ENCODE results near the gene BICRA. TPM values are rescaled to one million over a fixed set of nuclear protein-coding genes. Genes with fewer than 3 reads are reported as not detected.

The BICRA gene
- total and polyA plus RNA-seq, 7 donors = 3.1 to 22.4 (median 9.9) TPM

- no peaks in the 10 kb centered on the region for H3K9me3 ChIP-seq
- TF ChIP-seq CTCF (IDR thresholded peaks at IDR 0.05) = no peak
- peak; percentile 74 to 86 for DNase-seq
- peaks cover 0 to 11% (median 0%) of the 10 kb centered on the region in 3 donors for H3K27me3 ChIP-seq (ENCODE audit: insufficient read depth in 3 of 3, low read length in 2 of 3)
- peak overlapping the region; percentile 21 for H3K4me3 ChIP-seq
- H3K4me1 ChIP-seq = peaks cover 11% of the 10 kb centered on the region
- ATAC-seq = peak; percentile 55 to 79 (median 70)
- H3K27ac ChIP-seq = peak overlapping the region; percentile 51
- peaks cover 0 to 14% of the 10 kb centered on the region in 2 donors for H3K36me3 ChIP-seq (ENCODE audit: insufficient read depth in 1 of 2, low read depth in 1 of 2)
- intact Hi-C loops (cut with DNase I) = no loop called here
- 51 to 59% (median 53%) methylated on average over 26 to 30 of the region's 30 CpGs for WGBS, 3 donors
Observed at GRCh38 chr19:47729799-47730520, 121.0 kb downstream of the BICRA start.

- peaks cover 0 to 11% (median 0%) of the 10 kb centered on the region in 3 donors for H3K27me3 ChIP-seq (ENCODE audit: insufficient read depth in 3 of 3, low read length in 2 of 3)
- no peak for ATAC-seq
- peaks cover 11% of the 10 kb centered on the region for H3K4me1 ChIP-seq
- peaks cover 0 to 18% of the 10 kb centered on the region in 2 donors for H3K36me3 ChIP-seq (ENCODE audit: insufficient read depth in 1 of 2, low read depth in 1 of 2)
- H3K9me3 ChIP-seq = no peaks in the 10 kb centered on the region
- no peak overlapping the region for H3K4me3 ChIP-seq
- TF ChIP-seq CTCF (IDR thresholded peaks at IDR 0.05) = no peak
- intact Hi-C loops (cut with DNase I) = no loop called here
- H3K27ac ChIP-seq = no peak overlapping the region
- 81 to 86% (median 81%) methylated on average over 8 of the region's 8 CpGs for WGBS, 3 donors
- no peak for DNase-seq
Observed at GRCh38 chr19:47730521-47730889, 121.6 kb downstream of the BICRA start.

GRCh38 chr19:47730910-47731309 is 122.0 kb downstream of the BICRA start:
- Histone ChIP-seq H3K27me3 (ENCODE audit: insufficient read depth in 3 of 3, low read length in 2 of 3) (peaks cover 0 to 11% (median 0%) of the 10 kb centered on the region in 3 donors), H3K4me3 (no peak overlapping the region), H3K36me3 (ENCODE audit: insufficient read depth in 1 of 2, low read depth in 1 of 2) (peaks cover 0 to 18% of the 10 kb centered on the region in 2 donors), H3K4me1 (peaks cover 11% of the 10 kb centered on the region), H3K9me3 (no peaks in the 10 kb centered on the region), H3K27ac (no peak overlapping the region)
- no peak for TF ChIP-seq CTCF (IDR thresholded peaks at IDR 0.05)
- DNase-seq = no peak
- intact Hi-C loops (cut with DNase I) = no loop called here
- ATAC-seq = no peak
- 86 to 92% (median 88%) methylated on average over 8 of the region's 8 CpGs for WGBS, 3 donors

DNA sequence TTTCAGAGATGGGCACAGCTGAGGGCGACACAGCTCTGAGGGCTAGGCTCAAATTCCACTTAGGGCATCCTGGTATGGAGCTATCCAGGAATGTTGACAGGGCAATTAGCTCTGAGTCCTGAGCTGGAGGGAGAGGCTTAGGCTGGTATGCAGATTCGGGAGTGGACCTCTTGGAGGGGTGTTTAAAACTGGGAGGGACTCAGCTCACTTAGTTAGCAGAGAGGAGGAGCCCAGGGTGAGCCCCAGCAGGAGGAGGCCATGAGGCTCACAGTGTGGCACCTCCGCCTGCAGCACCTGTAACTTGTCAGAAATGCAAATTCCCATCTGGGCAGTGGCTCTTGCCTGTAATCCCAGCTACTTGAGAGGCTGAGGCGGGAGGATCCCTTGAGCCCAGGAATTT is 126.2 kb downstream of the BICRA start:
- no peak for TF ChIP-seq CTCF (IDR thresholded peaks at IDR 0.05)
- DNase-seq = no peak
- Histone ChIP-seq H3K27ac (no peak overlapping the region), H3K9me3 (no peaks in the 10 kb centered on the region), H3K4me3 (no peak overlapping the region), H3K36me3 (ENCODE audit: insufficient read depth in 1 of 2, low read depth in 1 of 2) (peaks cover 0 to 19% of the 10 kb centered on the region in 2 donors), H3K27me3 (ENCODE audit: insufficient read depth in 3 of 3, low read length in 2 of 3) (peaks cover 0 to 7% (median 0%) of the 10 kb centered on the region in 3 donors), H3K4me1 (no peaks in the 10 kb centered on the region)
- WGBS, 3 donors = 76 to 83% (median 82%) methylated on average over 4 of the region's 4 CpGs
- intact Hi-C loops (cut with DNase I) = no loop called here
- ATAC-seq = no peak
